Activated T-cell treated with anti-CD3 and anti-CD28 coated beads, Interleukin-2, amount 50 U/mL, for 48 hours (primary cell): ENCODE measurements around the gene PPP3R2.
A peak's percentile ranks its signal among the peaks of the same experiment; 100 is the strongest.
"Not testable (repeated sequence)": the region's sequence is repeated elsewhere in the genome, so short reads cannot be mapped to it uniquely, and the experiment has no call there.

Experiments
- DNase-seq, 2 experiments: peaks; one replicate each; pipeline ENCODE4 v3.0.0-alpha.2; 2020

PPP3R2 gene

GRCh38 chr9:101587332-101588043, 7.3 kb downstream of the PPP3R2 start:
- DNase-seq, result no peak

DNA sequence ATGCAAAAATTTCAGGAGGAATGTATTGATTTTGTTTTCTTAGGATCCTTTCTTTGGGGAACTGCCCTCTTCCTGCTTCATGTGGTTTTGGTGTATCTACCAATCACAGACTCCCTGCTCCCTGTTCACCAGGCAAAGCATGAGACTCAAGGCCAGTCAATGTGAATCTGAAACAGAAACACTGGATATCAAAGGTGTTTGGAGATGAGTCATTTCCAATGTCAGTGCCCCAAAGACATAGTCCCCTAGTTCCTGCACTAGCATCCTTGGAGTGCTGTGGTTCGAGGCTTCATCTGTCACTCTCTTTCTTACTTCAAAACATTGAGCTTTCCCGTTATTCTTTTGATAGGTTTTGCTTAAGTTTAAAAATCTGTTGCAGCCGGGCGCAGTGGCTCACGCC, 8.1 kb downstream of the PPP3R2 start:
- DNase-seq, result peak; percentile 25 to 27

GRCh38 chr9:101585740-101586139, 9.0 kb downstream of the PPP3R2 start:
- no peak for DNase-seq

GRCh38 chr9:101582553-101582952, 12.2 kb downstream of the PPP3R2 start:
- DNase-seq, result no peak

GRCh38 chr9:101579711-101580545, 14.8 kb downstream of the PPP3R2 start:
- DNase-seq, result no peak

- DNase-seq, result no peak
Measured at GRCh38 chr9:101578378-101578777, 16.4 kb downstream of the PPP3R2 start.

DNA sequence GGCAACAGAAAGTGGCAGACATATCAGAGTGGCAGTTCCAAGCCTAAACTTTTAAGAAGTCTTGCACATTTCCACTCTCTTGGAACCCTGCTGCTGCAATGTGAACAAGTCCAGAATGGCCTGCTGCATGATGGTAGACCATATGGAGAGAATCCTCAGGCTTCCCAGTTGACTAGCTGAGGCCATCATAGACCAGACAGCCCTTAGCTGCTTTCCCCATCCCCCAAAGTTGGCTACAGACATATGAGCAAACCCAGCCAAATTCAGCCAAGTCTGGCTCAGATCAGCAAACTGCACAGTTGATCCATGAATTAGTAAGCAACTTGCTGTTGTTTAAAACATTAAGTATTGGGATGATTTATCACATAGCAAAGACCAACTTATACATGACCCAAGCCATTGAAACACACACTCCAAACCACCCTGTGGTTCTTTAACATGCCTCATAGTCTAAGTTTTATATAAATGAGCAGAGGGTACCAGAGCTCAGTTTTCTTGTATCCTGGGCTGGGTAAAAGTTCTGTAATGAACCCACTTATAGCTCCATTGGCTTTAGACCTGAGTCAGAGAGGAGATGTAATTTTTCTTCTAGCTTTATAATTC, 19.9 kb downstream of the PPP3R2 start:
- no peak for DNase-seq

DNA sequence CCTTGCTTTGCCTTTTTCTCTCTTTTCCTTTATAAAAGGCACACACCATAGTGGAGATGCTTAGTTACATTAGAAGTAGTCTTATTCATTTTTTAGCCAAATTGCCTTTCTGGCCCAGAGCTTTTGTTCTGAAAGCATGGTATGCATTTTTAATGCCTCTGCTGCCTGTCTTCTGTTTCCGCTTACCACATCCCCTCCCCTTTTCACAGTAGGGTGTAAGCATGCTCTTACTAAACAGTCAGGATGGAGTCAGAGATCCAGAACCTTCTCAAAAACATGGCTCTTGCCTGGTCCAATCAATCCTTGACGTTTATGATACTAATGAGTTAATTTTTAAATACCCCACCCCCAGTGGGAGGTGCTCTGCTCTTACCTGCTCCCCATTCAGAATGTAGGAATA, 22.5 kb downstream of the PPP3R2 start:
- DNase-seq, result no peak

DNA sequence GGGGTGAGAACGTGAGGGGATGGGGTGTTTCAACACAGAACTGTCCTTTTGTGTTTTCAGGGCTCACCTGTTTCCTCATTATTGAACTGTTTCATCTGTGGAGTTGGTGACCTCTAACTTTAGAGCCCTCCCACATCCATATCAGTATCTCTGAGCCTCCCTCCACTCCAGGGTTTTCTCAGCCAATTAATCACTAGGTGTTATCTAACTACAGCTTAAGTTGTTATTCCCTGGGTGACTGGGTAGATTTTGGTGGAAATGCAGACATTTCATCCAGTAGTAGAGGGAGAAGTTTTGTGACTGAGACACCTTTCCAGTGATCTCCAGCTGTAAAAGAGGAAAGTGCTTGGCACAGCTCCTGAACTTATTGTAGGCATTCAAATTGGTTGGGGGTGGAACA, 23.7 kb downstream of the PPP3R2 start:
- DNase-seq, result no peak

- no peak for DNase-seq
Measured at GRCh38 chr9:101569741-101570501, 24.8 kb downstream of the PPP3R2 start.

GRCh38 chr9:101567725-101568350, 26.9 kb downstream of the PPP3R2 start:
- DNase-seq, result no peak

DNA sequence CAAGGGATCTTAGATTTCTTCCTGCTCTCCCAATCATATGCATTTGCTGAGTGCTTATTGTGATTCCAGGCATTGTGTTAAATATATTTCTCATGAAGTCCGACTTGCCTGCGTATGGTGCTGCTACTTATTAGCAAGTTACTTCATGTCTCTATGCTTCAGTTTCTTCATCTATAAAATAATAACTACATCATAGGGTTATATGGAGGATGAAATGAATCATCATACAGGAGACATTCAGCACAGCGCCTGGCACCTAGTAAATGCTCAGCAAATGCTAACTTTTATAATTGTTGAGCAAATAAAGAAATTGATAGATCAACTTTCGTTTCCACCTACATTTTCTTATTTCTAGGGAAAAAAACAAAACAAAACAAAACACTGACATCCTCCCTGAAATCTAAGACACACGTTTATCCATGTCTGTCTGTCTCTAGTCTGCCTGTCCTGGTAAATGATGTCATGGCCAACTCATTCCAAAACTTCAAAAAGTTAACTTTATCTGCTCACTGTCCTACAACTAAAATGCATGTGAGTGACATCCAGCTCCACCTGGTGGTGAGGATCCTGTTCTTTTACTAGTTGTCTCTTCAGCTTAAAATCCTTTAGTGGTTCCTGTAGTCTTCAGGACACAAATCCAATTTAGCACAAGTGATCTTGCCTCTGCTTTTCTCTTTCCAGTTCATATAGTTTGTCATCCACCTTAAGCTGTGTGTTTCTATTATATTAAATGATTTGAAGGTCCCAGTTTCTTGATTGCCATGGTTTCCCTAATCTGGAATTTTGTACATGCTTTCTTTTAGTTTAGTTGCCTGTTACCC, 27.7 kb downstream of the PPP3R2 start:
- DNase-seq, result peak in 1 of 2 experiments; percentile 37

GRCh38 chr9:101564252-101564651, 30.5 kb downstream of the PPP3R2 start:
- no peak for DNase-seq

GRCh38 chr9:101562966-101563365, 31.8 kb downstream of the PPP3R2 start:
- DNase-seq, result no peak

DNA sequence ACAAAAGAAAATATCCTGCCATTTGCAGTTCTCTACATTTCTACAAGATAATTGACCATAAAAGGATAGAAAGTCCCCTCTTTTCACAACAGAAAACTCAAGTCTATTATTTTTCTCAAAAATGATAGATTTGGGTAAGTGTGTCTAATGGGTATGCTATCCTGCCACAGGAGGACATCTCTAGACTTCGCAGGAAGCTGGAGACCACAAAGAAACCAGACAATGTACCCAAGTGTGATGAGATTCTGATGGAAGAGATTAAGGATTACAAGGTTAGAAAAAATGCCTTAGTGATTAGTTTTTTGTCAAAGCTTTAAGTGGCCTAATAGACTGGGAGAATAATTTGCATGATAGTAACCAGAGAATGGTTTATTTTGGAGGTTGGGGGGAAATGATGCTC, 33.0 kb downstream of the PPP3R2 start:
- no peak for DNase-seq

- DNase-seq, result not testable (repeated sequence)
Measured at GRCh38 chr9:101549472-101550098, 45.2 kb downstream of the PPP3R2 start.

DNA sequence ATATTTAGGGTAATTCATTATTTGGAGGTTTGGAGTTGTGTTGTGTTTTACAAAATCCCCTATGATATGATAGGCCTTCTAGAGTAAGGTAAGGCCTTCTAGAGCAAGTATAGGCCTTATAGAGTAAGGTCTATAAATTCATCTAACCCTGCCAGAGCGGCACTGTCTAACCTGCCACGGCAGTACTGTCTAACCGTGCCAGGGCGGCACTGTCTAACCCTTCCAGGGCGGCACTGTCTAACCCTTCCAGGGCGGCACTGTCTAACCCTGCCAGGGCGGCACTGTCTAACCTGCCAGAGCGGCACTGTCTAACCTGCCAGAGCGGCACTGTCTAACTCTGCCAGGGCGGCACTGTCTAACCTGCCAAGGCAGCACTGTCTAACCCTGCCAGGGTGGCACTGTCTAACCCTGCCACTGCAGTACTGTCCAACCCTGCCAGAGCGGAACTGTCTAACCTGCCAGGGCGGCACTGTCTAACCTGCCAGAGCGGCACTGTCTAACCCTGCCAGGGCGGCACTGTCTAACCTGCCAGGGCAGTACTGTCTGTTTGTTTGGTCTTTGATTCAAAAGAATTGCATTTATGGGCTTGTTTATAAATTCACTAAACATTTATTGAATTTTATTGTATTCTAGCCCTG, 51.6 kb downstream of the PPP3R2 start:
- no peak for DNase-seq
